NCI-H345 treated with DMSO at 0.1 percent for 48 hours (cell line): ENCODE data around the gene CAPN5.
"Not testable (repeated sequence)": the region's sequence is repeated elsewhere in the genome, so short reads cannot be mapped to it uniquely, and the experiment has no call there.

Source experiments
- DNase-seq: peaks from one replicate; lab custom pipeline; 2025; ENCODE audit not compliant: unreplicated experiment; lab: John Stamatoyannopoulos, UW

Gene CAPN5

GRCh38 chr11:77042111-77042726, 24.6 kb upstream of the CAPN5 start:
- no peak for DNase-seq

- DNase-seq: no peak
Observed at GRCh38 chr11:77044356-77044755, 22.4 kb upstream of the CAPN5 start.

- no peak for DNase-seq
Observed at GRCh38 chr11:77044886-77045285, 21.9 kb upstream of the CAPN5 start.

- DNase-seq: peak; percentile 61
Observed at GRCh38 chr11:77046060-77046501, 20.7 kb upstream of the CAPN5 start.

GRCh38 chr11:77047007-77047927, 19.5 kb upstream of the CAPN5 start:
- DNase-seq: peak; percentile 87

GRCh38 chr11:77047928-77048446, 18.8 kb upstream of the CAPN5 start:
- DNase-seq: not testable (repeated sequence)

GRCh38 chr11:77049026-77049425, 17.7 kb upstream of the CAPN5 start:
- no peak for DNase-seq

- no peak for DNase-seq
Observed at GRCh38 chr11:77051511-77051910, 15.3 kb upstream of the CAPN5 start.

GRCh38 chr11:77052518-77052917, 14.3 kb upstream of the CAPN5 start:
- DNase-seq: no peak

- DNase-seq: no peak
Observed at GRCh38 chr11:77053217-77054015, 13.4 kb upstream of the CAPN5 start.

GRCh38 chr11:77054084-77054483, 12.7 kb upstream of the CAPN5 start:
- no peak for DNase-seq

- no peak for DNase-seq
Observed at GRCh38 chr11:77055101-77055561, 11.6 kb upstream of the CAPN5 start.

- DNase-seq: no peak
Observed at GRCh38 chr11:77055913-77056312, 10.9 kb upstream of the CAPN5 start.

- DNase-seq: no peak
Observed at GRCh38 chr11:77056814-77057402, 9.9 kb upstream of the CAPN5 start.

GRCh38 chr11:77057938-77058474, 8.8 kb upstream of the CAPN5 start:
- DNase-seq: no peak

GRCh38 chr11:77058900-77059299, 7.9 kb upstream of the CAPN5 start:
- DNase-seq: no peak

- no peak for DNase-seq
Observed at GRCh38 chr11:77059806-77060205, 7.0 kb upstream of the CAPN5 start.

GRCh38 chr11:77060234-77060633, 6.5 kb upstream of the CAPN5 start:
- no peak for DNase-seq

GRCh38 chr11:77061258-77061657, 5.5 kb upstream of the CAPN5 start:
- DNase-seq: not testable (repeated sequence)

- no peak for DNase-seq
Observed at GRCh38 chr11:77062924-77063323, 3.8 kb upstream of the CAPN5 start.
